Endothelial cell of umbilical vein (primary cell): ENCODE measurements around the gene KRT26. TPM values are rescaled to one million over a fixed set of nuclear protein-coding genes. Genes with fewer than 3 reads are reported as not detected.
A peak's percentile ranks its signal among the peaks of the same experiment; 100 is the strongest.

Experiments
- BruUV-seq: library from RNA; stranded (reverse); fragments of 400-500 nt; replicated peaks from 2 replicates; lab custom pipeline; 2021; lab: Mats Ljungman, UMichigan
- CTCF ChIA-PET: fragments of 300-600, 350-600 bp; sonication (Branson Sonifier 250); formaldehyde crosslinking; loops from one replicate; lab custom pipeline; 2021; ENCODE audit warnings: antibody characterized with exemption, inconsistent platforms; lab: Charles Lee
- POLR2A ChIA-PET: fragments of 300-600, 350-600 bp; sonication (Branson Sonifier 250); formaldehyde crosslinking; loops from one replicate; lab custom pipeline; 2021; ENCODE audit warnings: antibody characterized with exemption, inconsistent platforms; lab: Charles Lee
- DNase-seq: peaks from one replicate; pipeline ENCODE4 v3.0.0-alpha.2; 2011; ENCODE audit warnings: low read depth, low spot score
- FAIRE-seq: peaks from 2 replicates; lab custom pipeline; 2011; peaks lifted over from hg19 to GRCh38; lab: Jason Lieb, UNC
- H2AFZ ChIP-seq: 2 replicates; pipeline ENCODE4 v1.6.0; 2012; ENCODE audit warnings: low read depth, low read length, control low read depth, inconsistent platforms
- H3K27ac ChIP-seq: 2 replicates; pipeline ENCODE4 v1.5.1; 2011; ENCODE audit warnings: low read depth, mild to moderate bottlenecking, control low read depth, low read length, moderate library complexity; ENCODE audit not compliant: insufficient read depth
- H3K27me3 ChIP-seq, 2 experiments: 2 replicates each; pipeline versions ENCODE4 v1.6.0 to v1.6.1; 2011; ENCODE audit warnings: low read length in 2 of 2, mixed read lengths in 1 of 2; ENCODE audit not compliant: control insufficient read depth in 2 of 2, insufficient read depth in 2 of 2
- H3K36me3 ChIP-seq, 2 experiments: 2 replicates in 1 of 2; 3 replicates in 1 of 2; pipeline ENCODE4 v1.5.1; 2011; ENCODE audit warnings: low read length in 2 of 2, mild to moderate bottlenecking in 1 of 2, moderate library complexity in 1 of 2; ENCODE audit not compliant: control insufficient read depth in 2 of 2, insufficient read depth in 2 of 2; ENCODE audit errors: extremely low read depth in 1 of 2
- H3K4me1 ChIP-seq: 3 replicates; pipeline ENCODE4 v1.5.1; 2011; ENCODE audit warnings: mild to moderate bottlenecking, low read length; ENCODE audit not compliant: control insufficient read depth, insufficient read depth; ENCODE audit errors: extremely low read depth
- H3K4me2 ChIP-seq: 2 replicates; pipeline ENCODE4 v1.6.1; 2011; ENCODE audit warnings: low read length, control low read depth, mixed read lengths; ENCODE audit not compliant: insufficient read depth
- H3K4me3 ChIP-seq, 3 experiments: fragments of 200-600 bp in 1 of 3; sonication (generic), shearing (Covaris generic) in 1 of 3; replicated peaks in 1 of 3; 2 replicates each; pipeline ENCODE4 v1.5.1; 2011 to 2016; ENCODE audit warnings: control low read depth in 3 of 3, low read length in 3 of 3, mild to moderate bottlenecking in 2 of 3, inconsistent platforms in 1 of 3, low read depth in 1 of 3, moderate library complexity in 1 of 3; ENCODE audit not compliant: insufficient read depth in 1 of 3
- H3K79me2 ChIP-seq: 2 replicates; pipeline ENCODE4 v1.6.0; 2012; ENCODE audit warnings: low read length, inconsistent platforms; ENCODE audit not compliant: control insufficient read depth, insufficient read depth
- H3K9ac ChIP-seq: replicated peaks from 2 replicates; pipeline ENCODE3; 2011; ENCODE audit warnings: low read length, control low read depth; ENCODE audit not compliant: insufficient read depth; ENCODE audit errors: extremely low read depth
- H3K9me1 ChIP-seq: replicated peaks from 3 replicates; pipeline ENCODE4 v1.6.0; 2011; ENCODE audit warnings: mild to moderate bottlenecking, low read length; ENCODE audit not compliant: control insufficient read depth, insufficient read depth; ENCODE audit errors: extremely low read depth
- H3K9me3 ChIP-seq: replicated peaks from 2 replicates; pipeline ENCODE4 v1.5.1; 2012; ENCODE audit warnings: low read length, inconsistent platforms; ENCODE audit not compliant: control insufficient read depth, insufficient read depth
- H4K20me1 ChIP-seq: replicated peaks from 2 replicates; pipeline ENCODE3; 2011; ENCODE audit warnings: mild to moderate bottlenecking, low read length; ENCODE audit not compliant: control insufficient read depth, insufficient read depth; ENCODE audit errors: extremely low read depth
- CTCF ChIP-seq, 2 donors: IDR thresholded peaks; 1 replicate in 1 of 2; 2 replicates in 1 of 2; pipeline ENCODE4 v1.5.1; 2011; ENCODE audit warnings: low read length in 2 of 2, mild to moderate bottlenecking in 2 of 2, moderate library complexity in 2 of 2, control low read depth in 1 of 2, inconsistent platforms in 1 of 2, low read depth in 1 of 2; ENCODE audit not compliant: insufficient read depth in 1 of 2; ENCODE audit errors: extremely low read depth in 1 of 2
- EZH2 ChIP-seq: IDR thresholded peaks from 2 replicates; pipeline ENCODE4 v1.6.1; 2012; ENCODE audit warnings: borderline replicate concordance, low read depth, mild to moderate bottlenecking, moderate library complexity, low read length, inconsistent platforms; ENCODE audit not compliant: severe bottlenecking
- FOS ChIP-seq: IDR thresholded peaks from 2 replicates; pipeline ENCODE4 v1.6.1; 2011; ENCODE audit warnings: mild to moderate bottlenecking, low read length, moderate library complexity, borderline replicate concordance; ENCODE audit not compliant: insufficient read depth
- JUN ChIP-seq: IDR thresholded peaks from 2 replicates; pipeline ENCODE4 v1.6.1; 2011; ENCODE audit warnings: borderline replicate concordance, low read depth; ENCODE audit not compliant: insufficient read length, insufficient read depth
- MAX ChIP-seq: IDR thresholded peaks from 2 replicates; pipeline ENCODE4 v1.6.1; 2011; ENCODE audit not compliant: insufficient read depth, insufficient read length
- MYC ChIP-seq: IDR thresholded peaks from one replicate; pipeline ENCODE4 v1.6.1; 2011; ENCODE audit warnings: mild to moderate bottlenecking, low read depth, low read length
- POLR2A ChIP-seq: IDR thresholded peaks from 2 replicates; pipeline ENCODE4 v1.6.1; 2012; ENCODE audit warnings: low read depth, mild to moderate bottlenecking, control low read depth, low read length
- POLR2AphosphoS5 ChIP-seq: IDR thresholded peaks from 2 replicates; pipeline ENCODE4 v1.6.1; 2012; ENCODE audit warnings: low read depth, mild to moderate bottlenecking, control low read depth, low read length, moderate library complexity; ENCODE audit not compliant: insufficient read depth
- dilution Hi-C: fragments of 300-500 bp; cut with MboI; formaldehyde crosslinking; loops from one replicate; pipeline ENCODE4 v1.15.0; 2019; ENCODE audit warnings: low sequenced_read_pairs; ENCODE audit not compliant: extremely low pct_ligation_motif_present
- intact Hi-C: fragments of 100-400 bp; cut with micrococcal nuclease; formaldehyde crosslinking; loops from one replicate; pipeline ENCODE4 v1.10.0; 2022
- polyA plus RNA-seq, 4 experiments: library from polyadenylated mRNA; depleted of rRNA in 3 of 4; stranded (reverse) in 3 of 4; unstranded in 1 of 4; fragments of >200 nt; gene quantifications; 2 replicates each; pipeline versions ENCODE4 v1.2.1 to v1.2.3, GENCODE V29; 2011 to 2012; ENCODE audit warnings: missing spikeins in 1 of 4
- total RNA-seq: library from RNA; stranded (reverse); gene quantifications from 2 replicates; pipeline ENCODE4 v1.2.3, GENCODE V29; 2021

KRT26 gene
- total and polyA plus RNA-seq, 2 donors (not counting 3 experiments of a cell fraction or from before 2014, with no cell fraction given) = not detected

- DNase-seq (no peak), FAIRE-seq (no peak)
- H3K27me3 ChIP-seq = peaks cover 10 to 17% of the 10 kb centered on the region in 2 experiments
- no peaks in the 10 kb centered on the region for H3K4me1 ChIP-seq
- POLR2A ChIA-PET = no interaction called here
- intact Hi-C loops (no loop called here), dilution Hi-C loops (no loop called here)
- no peaks in the 10 kb centered on the region for H4K20me1 ChIP-seq
- H3K9me3 ChIP-seq = no peaks in the 10 kb centered on the region
- no peaks in the 10 kb centered on the region for H3K79me2 ChIP-seq
- H3K27ac ChIP-seq = no peak overlapping the region
- no peak for TF ChIP-seq POLR2A
- no peak for TF ChIP-seq POLR2AphosphoS5
- TF ChIP-seq EZH2 = no peak
- no peak for TF ChIP-seq MAX
- TF ChIP-seq MYC = no peak
- no peak for TF ChIP-seq FOS
- no peak for TF ChIP-seq JUN
- BruUV-seq = no TSS peak
- CTCF ChIA-PET = interaction anchor here (1.5 to 3.2 kb wide), 2 partner anchors 9 to 179 kb away, joined by 6 to 19 read pairs; no protein-coding TSS in a partner anchor
- no peak overlapping the region for H3K4me3 ChIP-seq
- no peak overlapping the region for H2AFZ ChIP-seq
- no peak overlapping the region for H3K9ac ChIP-seq
- no peak overlapping the region for H3K4me2 ChIP-seq
- H3K36me3 ChIP-seq = no peaks in the 10 kb centered on the region
- H3K9me1 ChIP-seq = no peaks in the 10 kb centered on the region
These were observed 21.8 kb upstream of the KRT26 start for GRCh38 chr17:40793832-40794231.

GRCh38 chr17:40791787-40792436 is 19.9 kb upstream of the KRT26 start:
- FAIRE-seq = no peak
- no TSS peak for BruUV-seq

More at GRCh38 chr17:40791787-40792436, 19.9 kb upstream of the KRT26 start:
- Histone ChIP-seq H3K36me3 (no peaks in the 10 kb centered on the region), H3K4me1 (no peaks in the 10 kb centered on the region), H3K9me1 (no peaks in the 10 kb centered on the region), H3K4me2 (no peak overlapping the region), H3K79me2 (no peaks in the 10 kb centered on the region), H3K9ac (no peak overlapping the region), H3K27ac (no peak overlapping the region), H2AFZ (no peak overlapping the region), H3K4me3 (no peak overlapping the region), H3K27me3 (peaks cover 12 to 15% of the 10 kb centered on the region in 2 experiments), H4K20me1 (no peaks in the 10 kb centered on the region), H3K9me3 (no peaks in the 10 kb centered on the region)
- DNase-seq = peak; percentile 59
- ChIA-PET POLR2A (no interaction called here), CTCF (interaction anchor here (0.8 to 3.2 kb wide), 11 partner anchors 10 to 177 kb away, joined by 3 to 24 read pairs (median 5); no protein-coding TSS in a partner anchor)
- TF ChIP-seq POLR2AphosphoS5 (no peak), CTCF (IDR thresholded peaks at IDR 0.05; ENCODE audit: extremely low read depth in 1 of 2, insufficient read depth in 1 of 2, low read depth in 1 of 2, low read length in 2 of 2) (peak; percentile 33 to 49)
- intact Hi-C loops (loop anchor here (1.0 kb wide), 3 partner anchors 144 to 177 kb away; no protein-coding TSS in a partner anchor), dilution Hi-C loops (no loop called here)
